ENCODE data around the gene KIAA0586. TPM values are rescaled to one million over a fixed set of nuclear protein-coding genes. Genes with fewer than 3 reads are reported as not detected.

Gene KIAA0586
- total RNA-seq, 1 experiment from 2014 or later, result 20.9 TPM

DNA sequence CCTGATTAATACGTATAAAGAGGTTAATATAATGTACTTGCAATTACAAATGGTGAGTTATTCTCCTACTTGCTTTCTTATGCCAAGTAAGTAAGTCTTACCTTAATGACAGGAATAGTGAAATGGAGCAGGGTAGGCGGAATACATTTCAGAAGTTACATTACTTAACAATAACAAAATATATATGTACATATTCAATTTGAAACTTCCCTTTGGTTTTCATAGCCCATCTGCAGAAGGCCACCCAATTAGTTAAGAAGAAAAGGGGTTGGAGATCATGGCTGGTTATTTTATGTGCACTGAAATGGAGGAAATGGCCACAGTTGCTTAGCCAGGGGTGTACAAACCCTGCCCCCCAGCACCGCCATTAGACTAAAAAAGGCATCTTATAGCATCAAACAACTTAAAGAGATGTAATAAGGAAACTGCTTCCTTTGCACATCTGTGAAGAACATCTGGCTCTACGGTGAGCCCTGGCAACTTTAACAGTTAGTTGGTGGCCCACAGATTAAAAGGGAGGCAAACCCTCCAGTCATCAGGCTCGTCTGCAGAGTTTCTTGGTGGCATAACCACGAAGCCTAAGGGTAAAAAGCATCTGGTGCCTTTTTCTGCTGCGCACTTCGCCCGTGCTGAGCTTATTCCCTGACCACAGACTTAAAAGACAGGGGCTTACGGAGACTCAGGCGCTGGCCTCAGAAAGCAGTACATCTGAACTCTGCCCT lies 171.4 kb downstream of the KIAA0586 start:
- Histone ChIP-seq H2BK5ac (ENCODE audit: insufficient read length, low read length) (no peak overlapping the region), H3K27ac (ENCODE audit: insufficient read length, low read depth, low read length) (no peak overlapping the region), H2AK5ac (ENCODE audit: insufficient read length, low read length) (no peak overlapping the region), H2BK12ac (ENCODE audit: insufficient read length, low read depth, low read length) (no peak overlapping the region), H3K4me1 (ENCODE audit: insufficient read depth, low read length) (no peaks in the 10 kb centered on the region; the same call in 1 of the 2 replicates), H2BK20ac (ENCODE audit: low read depth, low read length, poor library complexity, severe bottlenecking) (no peak overlapping the region), H3K9ac (ENCODE audit: extremely low read depth, insufficient read length, low read length) (no peak overlapping the region), H2BK15ac (ENCODE audit: low read depth, low read length) (no peak overlapping the region), H4K8ac (replicated peaks; ENCODE audit: insufficient read length, low read depth, low read length) (no peak overlapping the region), H3K14ac (ENCODE audit: insufficient read depth, low read length) (no peak overlapping the region), H2BK120ac (ENCODE audit: low read depth, low read length, poor library complexity, severe bottlenecking) (no peak overlapping the region), H4K20me1 (ENCODE audit: control insufficient read depth, insufficient read depth, insufficient read length) (no peaks in the 10 kb centered on the region), H3K79me1 (ENCODE audit: insufficient read depth, low read depth, low read length, poor library complexity, severe bottlenecking) (no peaks in the 10 kb centered on the region), H3K4ac (ENCODE audit: low read depth, low read length) (no peak overlapping the region), H3K79me2 (ENCODE audit: insufficient read depth, low read length) (no peaks in the 10 kb centered on the region), H3K4me2 (ENCODE audit: insufficient read depth, insufficient read length, low read length) (no peak overlapping the region), H3K23ac (ENCODE audit: insufficient read length, low read depth, low read length) (no peak overlapping the region), H3K18ac (ENCODE audit: insufficient read length, low read depth, low read length) (no peak overlapping the region), H3K9me3 (ENCODE audit: control insufficient read depth, low read depth, low read length) (no peaks in the 10 kb centered on the region), H2AFZ (ENCODE audit: low read length) (no peak overlapping the region), H3K27me3 (ENCODE audit: insufficient read depth, low read length) (no peaks in the 10 kb centered on the region), H3K56ac (ENCODE audit: insufficient read length, low read depth, low read length) (no peak overlapping the region), H3K23me2 (ENCODE audit: insufficient read length, low read depth, low read length, poor library complexity, severe bottlenecking) (no peaks in the 10 kb centered on the region), H3T11ph (ENCODE audit: low read length) (no peak overlapping the region), H4K5ac (ENCODE audit: insufficient read length, low read depth, low read length) (no peak overlapping the region), H4K91ac (ENCODE audit: insufficient read length, low read depth, low read length) (no peak overlapping the region)
- Mint-ChIP-seq H3K9me3 (no peaks in the 10 kb centered on the region), H3K36me3 (ENCODE audit: insufficient read depth in 1 of 3, low read depth in 3 of 3) (no peaks in the 10 kb centered on the region; a peak in 1 of 7 replicates), H3K4me3 (no peak overlapping the region), H3K4me1 (peaks cover 9 to 11% of the 10 kb centered on the region in 2 experiments; a peak in 2 of 4 replicates), H3K27me3 (ENCODE audit: low read depth) (no peaks in the 10 kb centered on the region), H3K27ac (no peak overlapping the region)
- no peak for DNase-seq
- no CpG with 5 or more reads among the region's 11 CpGs for WGBS (ENCODE audit: extremely low coverage, insufficient read length, low lambda C conversion rate)
- no peak for TF ChIP-seq CTCF (conservative IDR thresholded peaks at IDR 0.05)
